Middle frontal gyrus (tissue), 1 donor: ENCODE measurements around the gene MGA.
A peak's percentile ranks its signal among the peaks of the same experiment; 100 is the strongest.

Experiments used
- DNase-seq: peaks from one replicate; pipeline ENCODE4 v3.0.0-alpha.2; 2015; ENCODE audit warnings: low spot score; ENCODE audit errors: extremely low spot score

MGA gene

GRCh38 chr15:41805711-41806110 is 145.5 kb downstream of the MGA start:
- no peak for DNase-seq

- DNase-seq: no peak
Measured at GRCh38 chr15:41806291-41807181, 146.3 kb downstream of the MGA start.

- no peak for DNase-seq
Measured at GRCh38 chr15:41809121-41809520, 148.9 kb downstream of the MGA start.

DNA sequence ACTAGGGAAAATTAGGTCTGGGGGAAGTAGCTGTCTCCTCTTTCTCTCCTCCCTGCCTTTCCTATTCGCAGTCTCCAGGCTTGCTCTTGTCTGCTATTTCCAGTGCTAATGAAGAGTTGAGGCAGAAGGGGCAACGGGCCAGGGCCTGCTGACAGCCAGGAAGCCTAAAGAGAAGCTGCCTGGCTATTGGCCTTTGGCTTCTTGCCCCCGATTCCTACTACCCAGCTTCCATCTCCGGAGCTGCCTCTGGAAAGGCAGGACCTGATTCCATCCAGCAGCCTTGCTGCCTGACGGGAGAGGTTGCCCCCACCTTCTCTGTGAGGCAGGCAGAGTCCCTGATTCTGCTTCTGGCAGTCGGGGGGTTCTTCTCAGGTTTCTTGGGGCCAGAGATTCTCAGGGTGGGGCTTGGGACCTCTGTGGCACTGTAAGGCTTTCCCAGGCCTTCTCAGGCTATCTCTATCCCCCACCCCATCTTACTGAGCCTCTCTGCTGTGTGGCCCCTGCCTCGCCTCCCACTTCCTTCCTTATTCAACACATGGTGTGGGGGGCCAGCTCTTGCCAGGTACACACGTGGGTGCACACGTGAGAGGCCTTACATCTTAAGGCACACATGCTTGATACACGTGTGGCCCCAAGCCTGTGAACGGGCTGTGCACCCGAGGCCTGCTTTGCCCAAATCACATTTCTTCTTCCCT is 149.5 kb downstream of the MGA start:
- DNase-seq: no peak

DNA sequence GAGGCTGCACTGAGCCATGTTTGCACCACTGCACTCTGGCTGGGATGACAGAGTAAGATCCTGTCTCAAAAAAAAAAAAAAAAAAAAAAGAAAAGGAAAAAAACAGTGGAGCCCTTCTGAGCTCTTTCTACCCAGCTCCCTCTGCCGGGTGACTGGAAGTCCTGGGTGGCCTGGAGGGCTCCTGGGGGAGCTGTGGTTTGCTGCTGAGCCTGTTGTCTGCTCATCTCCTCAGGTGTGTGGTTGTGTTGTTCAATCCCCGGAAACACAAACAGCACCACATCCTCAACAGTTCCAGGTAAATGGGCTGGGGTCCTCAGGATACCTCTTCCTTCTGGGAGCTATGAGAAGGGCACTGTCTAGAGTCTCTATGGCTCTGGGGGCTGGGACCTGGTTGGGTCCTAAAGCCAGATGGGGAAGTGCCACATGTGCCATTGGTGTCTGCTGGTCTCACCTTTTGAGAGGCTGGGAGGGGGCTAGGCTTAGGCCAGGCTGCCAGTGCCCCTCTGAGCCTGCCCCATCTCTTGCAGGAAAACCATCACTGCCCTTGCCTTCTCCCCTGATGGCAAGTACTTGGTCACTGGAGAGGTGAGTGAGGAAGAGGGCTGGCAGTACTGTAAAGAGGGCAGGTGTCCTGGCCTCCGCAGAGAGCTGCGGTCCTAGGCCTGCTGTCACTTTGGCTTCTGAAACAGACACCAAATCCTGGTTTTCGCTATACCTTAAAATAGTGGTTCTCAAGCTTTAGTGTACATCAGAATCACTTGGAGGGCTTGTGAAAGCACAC is 150.6 kb downstream of the MGA start:
- no peak for DNase-seq

GRCh38 chr15:41811432-41812195 is 151.4 kb downstream of the MGA start:
- peak; percentile 80 for DNase-seq

DNA sequence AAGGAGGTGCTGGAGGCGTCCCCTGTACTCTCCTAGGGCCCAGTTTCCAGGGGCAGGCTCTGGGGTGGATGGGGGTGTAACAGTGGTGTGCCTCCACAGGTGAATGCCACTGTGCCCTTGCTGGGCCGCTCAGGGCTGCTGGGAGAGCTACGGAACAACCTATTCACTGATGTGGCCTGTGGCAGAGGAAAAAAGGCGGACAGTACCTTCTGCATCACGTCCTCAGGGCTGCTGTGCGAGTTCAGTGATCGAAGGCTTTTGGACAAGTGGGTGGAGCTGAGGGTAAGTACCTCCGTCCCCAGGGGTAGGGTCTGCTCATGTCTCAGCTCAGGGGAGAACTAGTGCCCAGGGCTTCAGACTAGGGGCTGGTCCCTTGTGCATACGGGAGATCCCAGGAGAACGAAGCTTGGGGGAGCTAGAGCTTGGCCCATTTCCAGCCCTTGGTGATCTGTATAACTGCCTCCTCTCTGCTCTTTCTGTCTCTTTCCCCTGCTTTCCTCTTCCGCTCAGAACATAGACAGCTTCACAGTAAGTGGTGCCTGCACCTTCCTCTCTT is 152.7 kb downstream of the MGA start:
- DNase-seq: no peak

DNA sequence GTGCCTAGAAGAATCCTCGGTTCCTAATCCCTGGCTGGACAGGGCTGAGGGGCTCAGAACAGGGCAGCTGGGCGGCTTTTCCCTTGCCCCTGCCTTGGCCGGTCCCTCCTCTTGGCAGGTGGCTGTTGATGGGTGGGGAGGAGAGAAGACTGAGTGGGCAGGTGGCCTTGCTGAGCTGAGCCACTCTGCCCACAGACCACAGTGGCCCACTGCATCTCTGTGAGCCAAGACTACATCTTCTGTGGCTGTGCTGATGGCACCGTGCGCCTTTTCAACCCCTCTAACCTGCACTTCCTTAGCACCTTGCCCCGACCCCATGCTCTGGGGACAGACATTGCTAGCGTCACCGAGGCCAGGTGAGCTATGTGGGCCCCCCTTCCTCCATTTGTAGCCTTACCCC is 153.2 kb downstream of the MGA start:
- no peak for DNase-seq

- DNase-seq: no peak
Measured at GRCh38 chr15:41814534-41814933, 154.3 kb downstream of the MGA start.

GRCh38 chr15:41816788-41817187 is 156.6 kb downstream of the MGA start:
- no peak for DNase-seq

- DNase-seq: no peak
Measured at GRCh38 chr15:41817327-41817726, 157.1 kb downstream of the MGA start.

GRCh38 chr15:41817781-41818180 is 157.6 kb downstream of the MGA start:
- no peak for DNase-seq

- DNase-seq: no peak
Measured at GRCh38 chr15:41819455-41820050, 159.3 kb downstream of the MGA start.

DNA sequence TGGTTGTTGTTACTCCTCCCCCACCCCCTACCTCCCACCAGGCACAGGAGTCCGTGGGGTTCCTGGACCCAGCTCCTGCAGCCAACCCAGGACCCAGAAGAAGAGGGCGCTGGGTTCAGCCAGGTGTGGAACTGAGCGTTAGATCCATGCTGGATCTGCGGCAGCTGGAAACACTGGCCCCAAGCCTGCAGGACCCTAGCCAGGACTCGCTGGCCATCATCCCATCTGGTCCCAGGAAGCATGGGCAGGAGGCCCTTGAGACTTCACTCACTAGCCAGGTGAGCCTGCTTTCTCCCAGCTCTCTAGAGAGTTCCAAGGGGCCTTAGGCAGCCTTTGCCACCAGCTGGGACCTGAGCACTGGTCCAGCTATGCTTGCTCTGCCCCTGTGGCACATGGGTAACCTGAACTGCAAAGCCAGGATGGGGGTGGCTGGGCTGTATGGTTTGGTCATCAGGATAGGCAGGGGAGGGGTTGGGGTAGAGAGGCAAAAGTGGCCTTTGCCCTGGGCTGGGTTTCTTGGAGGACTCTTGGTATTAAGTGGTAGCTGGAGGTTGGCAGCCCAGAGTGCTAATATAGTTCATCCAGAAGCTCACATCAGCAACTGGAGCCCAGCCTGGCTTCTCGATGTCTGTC is 160.7 kb downstream of the MGA start:
- no peak for DNase-seq

DNA sequence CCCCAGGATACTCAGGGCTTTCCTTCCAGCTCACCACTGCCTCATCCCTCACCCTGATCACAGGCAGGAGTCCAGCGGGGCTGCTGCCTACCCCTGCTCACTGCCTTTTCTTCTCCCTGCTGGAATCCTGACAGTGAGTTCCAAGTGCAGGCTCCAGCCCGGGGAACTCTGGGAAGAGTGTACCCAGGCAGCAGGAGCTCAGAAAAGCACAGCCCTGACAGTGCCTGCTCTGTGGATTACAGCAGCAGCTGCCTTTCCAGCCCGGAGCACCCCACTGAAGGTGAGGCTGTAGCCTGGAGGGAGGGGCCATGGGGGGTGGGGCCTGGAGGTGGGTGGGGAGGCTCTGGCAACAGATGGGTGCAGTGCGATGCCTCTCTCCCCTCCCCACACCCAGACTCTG is 161.6 kb downstream of the MGA start:
- DNase-seq: no peak

GRCh38 chr15:41822471-41822870 is 162.3 kb downstream of the MGA start:
- no peak for DNase-seq
